Duodenal mucosa (tissue), 2 donors: ENCODE data around the gene PRR16.
"Not testable (repeated sequence)": the region's sequence is repeated elsewhere in the genome, so short reads cannot be mapped to it uniquely, and the experiment has no call there.

Source experiments
- H3K27ac ChIP-seq: one replicate; pipeline ENCODE4 v1.7.0; 2013; ENCODE audit warnings: low read depth, low read length
- H3K27me3 ChIP-seq, 2 donors: one replicate each; pipeline ENCODE4 v1.7.0; 2013; ENCODE audit warnings: low read length in 2 of 2, control low read depth in 1 of 2; ENCODE audit not compliant: insufficient read depth in 2 of 2, control insufficient read depth in 1 of 2
- H3K36me3 ChIP-seq, 2 donors: one replicate each; pipeline ENCODE4 v1.7.0; 2013; ENCODE audit warnings: low read length in 2 of 2, control low read depth in 1 of 2; ENCODE audit not compliant: insufficient read depth in 2 of 2, control insufficient read depth in 1 of 2
- H3K4me1 ChIP-seq, 2 donors: one replicate each; pipeline ENCODE4 v1.7.0; 2013; ENCODE audit warnings: low read length in 2 of 2, control low read depth in 1 of 2; ENCODE audit not compliant: insufficient read depth in 2 of 2, control insufficient read depth in 1 of 2
- H3K4me3 ChIP-seq, 2 donors: one replicate each; pipeline ENCODE4 v1.7.0; 2013; ENCODE audit warnings: low read length in 2 of 2, low read depth in 1 of 2
- H3K9ac ChIP-seq, 2 donors: one replicate each; pipeline ENCODE4 v1.7.0; 2013; ENCODE audit warnings: low read length in 2 of 2, low read depth in 1 of 2
- H3K9me3 ChIP-seq, 2 donors: one replicate each; pipeline ENCODE4 v1.7.0; 2013; ENCODE audit warnings: low read length in 2 of 2, control low read depth in 1 of 2; ENCODE audit not compliant: control insufficient read depth in 1 of 2

Gene PRR16

DNA sequence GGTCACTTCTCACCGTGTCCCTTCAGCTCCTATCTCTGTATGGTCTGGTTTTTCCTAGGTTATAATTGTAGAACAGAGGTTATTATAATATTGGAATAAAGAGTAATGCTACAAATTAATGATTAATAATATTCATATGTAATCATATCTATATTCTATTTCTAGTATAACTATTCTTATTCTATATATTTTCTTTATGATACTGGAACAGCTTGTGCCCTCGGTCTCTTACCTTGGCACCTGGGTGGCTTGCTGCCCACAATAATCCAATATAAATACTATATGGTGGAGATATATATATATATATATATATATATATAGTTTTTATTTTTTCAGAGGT, 5.6 kb upstream of the PRR16 start:
- H3K9ac ChIP-seq, H3K36me3 ChIP-seq, H3K4me1 ChIP-seq, H3K9me3 ChIP-seq, H3K27me3 ChIP-seq, H3K27ac ChIP-seq: not testable (repeated sequence)
- H3K4me3 ChIP-seq = peak overlapping the region in 1 of 2 donors; percentile 80

DNA sequence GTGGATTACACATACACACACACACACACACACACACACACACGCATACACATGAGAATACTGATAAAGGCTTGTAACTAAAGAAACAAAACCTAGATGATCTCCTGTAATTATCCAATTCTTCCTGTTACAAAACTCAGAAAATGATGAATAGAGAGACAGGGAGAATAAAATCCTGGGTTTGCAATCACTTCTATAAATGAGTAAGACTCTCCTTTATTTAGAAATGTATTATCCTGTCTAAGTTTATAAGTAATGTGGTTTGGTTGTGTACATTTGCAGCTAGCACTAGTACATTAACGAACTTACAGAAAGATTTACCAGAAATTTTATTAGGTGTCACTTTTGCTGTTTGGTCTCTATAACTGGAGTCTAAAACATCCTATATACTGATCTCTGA, 2.8 kb upstream of the PRR16 start:
- H3K36me3 ChIP-seq = no peaks in the 10 kb centered on the region
- no peak overlapping the region for H3K4me3 ChIP-seq
- H3K4me1 ChIP-seq = peaks cover 0 to 3% of the 10 kb centered on the region in 2 donors
- no peak overlapping the region for H3K9ac ChIP-seq
- peaks cover 24% of the 10 kb centered on the region in 2 donors for H3K27me3 ChIP-seq
- no peaks in the 10 kb centered on the region for H3K9me3 ChIP-seq
- H3K27ac ChIP-seq = no peak overlapping the region

DNA sequence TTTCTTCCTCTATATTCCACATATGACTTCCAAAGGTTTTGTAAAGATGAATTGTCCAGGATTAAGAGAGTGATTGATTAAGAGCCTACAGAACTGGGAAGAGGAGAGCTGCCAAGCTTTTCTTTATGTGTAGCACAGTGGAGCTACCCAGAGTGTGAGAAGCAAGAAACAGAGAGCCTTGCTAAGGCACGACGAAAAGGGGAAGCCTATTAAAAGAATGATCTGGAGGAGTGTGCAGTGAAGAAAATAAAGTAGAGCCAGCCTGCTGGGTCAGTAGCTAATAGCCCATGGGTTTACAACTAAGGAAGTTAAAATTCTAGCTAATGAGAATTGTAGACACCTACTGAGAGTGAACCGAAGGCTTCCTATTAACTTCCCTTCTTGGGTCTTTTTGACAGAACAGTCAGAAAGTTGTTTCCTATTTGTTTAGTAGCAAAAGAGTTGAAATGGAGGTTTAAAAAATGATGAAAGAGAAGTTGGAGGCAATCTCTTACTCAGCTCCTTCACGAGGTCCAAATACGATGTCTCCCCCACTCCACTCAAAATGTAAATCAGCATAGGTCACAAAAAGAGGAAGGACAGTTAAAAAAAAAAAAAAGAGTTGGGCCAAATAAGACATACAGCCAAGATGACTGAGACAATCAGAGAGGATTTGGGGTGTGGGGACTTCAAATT, 957 bp upstream of the PRR16 start:
- H3K9me3 ChIP-seq = no peaks in the 10 kb centered on the region
- H3K9ac ChIP-seq = no peak overlapping the region
- peaks cover 0 to 3% of the 10 kb centered on the region in 2 donors for H3K4me1 ChIP-seq
- no peaks in the 10 kb centered on the region for H3K36me3 ChIP-seq
- no peak overlapping the region for H3K27ac ChIP-seq
- H3K27me3 ChIP-seq = peaks cover 24 to 27% of the 10 kb centered on the region in 2 donors
- no peak overlapping the region for H3K4me3 ChIP-seq

DNA sequence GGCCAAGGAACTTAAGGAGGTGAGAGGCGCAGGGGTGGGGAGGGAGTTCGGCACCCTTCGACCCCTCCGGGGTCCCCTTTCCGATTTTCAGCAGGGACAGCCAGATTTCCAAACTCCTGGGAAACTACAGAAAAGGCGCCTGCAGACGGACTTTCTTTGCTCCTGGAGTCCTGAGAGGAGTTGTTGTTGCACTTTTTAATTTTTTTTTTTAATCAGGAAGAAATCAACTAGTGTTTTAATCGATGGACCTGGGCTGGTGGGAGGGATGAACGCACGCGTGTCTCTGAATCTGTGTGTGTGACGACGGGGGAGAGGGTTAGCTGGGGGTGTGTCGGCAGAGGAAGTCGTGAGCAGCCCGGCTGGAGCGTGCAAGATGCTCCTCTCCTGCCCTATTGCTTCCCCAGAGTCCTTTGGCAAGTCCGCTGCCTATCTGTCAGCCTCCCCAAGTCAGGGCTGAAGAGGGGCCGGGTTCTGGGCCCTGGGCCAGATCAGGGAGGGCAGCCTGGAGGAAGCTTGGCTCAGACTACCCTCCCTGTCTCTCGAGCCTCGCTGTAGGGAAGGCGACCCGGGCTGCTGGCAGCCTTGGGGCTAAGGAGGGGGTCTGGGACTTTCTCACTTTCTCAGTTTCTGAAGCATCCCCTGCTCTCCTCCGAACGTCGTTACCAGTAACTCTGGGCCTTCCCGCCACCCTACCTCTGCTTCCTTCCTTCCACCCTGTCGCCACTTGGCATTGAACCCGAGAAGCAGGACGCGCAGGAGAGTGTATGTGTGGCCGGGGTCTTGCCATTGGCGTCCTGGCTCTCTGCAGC, 731 bp downstream of the PRR16 start:
- peaks cover 0 to 3% of the 10 kb centered on the region in 2 donors for H3K4me1 ChIP-seq
- peaks cover 24 to 27% of the 10 kb centered on the region in 2 donors for H3K27me3 ChIP-seq
- no peak overlapping the region for H3K27ac ChIP-seq
- H3K36me3 ChIP-seq = no peaks in the 10 kb centered on the region
- H3K4me3 ChIP-seq = peak overlapping the region; percentile 50
- H3K9me3 ChIP-seq = no peaks in the 10 kb centered on the region
- peak overlapping the region in 1 of 2 donors; percentile 26 for H3K9ac ChIP-seq

DNA sequence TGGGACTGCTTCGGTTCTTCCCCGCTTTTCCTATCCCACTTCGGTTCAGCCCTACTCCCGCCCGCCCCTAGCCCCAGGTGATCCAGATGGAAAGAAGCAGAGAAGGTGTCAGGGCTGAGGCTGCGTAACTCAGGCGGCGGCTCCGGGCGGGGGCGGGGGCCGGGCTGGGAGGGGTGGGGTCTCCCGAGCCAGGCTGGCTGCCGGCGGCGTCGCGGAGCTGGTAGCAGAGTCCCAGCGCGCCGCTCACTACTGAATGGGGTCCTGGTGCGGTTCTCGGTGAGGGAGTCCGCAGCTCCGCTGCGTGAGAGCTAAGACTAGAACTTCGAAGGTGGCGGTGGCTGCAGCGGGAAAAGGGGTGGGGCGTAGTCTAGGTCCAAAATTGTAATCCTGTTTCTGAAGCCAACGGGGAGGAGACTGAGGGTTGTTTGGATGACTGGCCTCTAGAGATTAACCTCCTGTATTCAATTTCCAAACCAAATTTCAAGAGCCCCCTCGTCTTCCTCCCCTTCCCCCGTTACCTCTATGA, 1.4 kb downstream of the PRR16 start:
- Histone ChIP-seq H3K4me1 (peaks cover 0 to 3% of the 10 kb centered on the region in 2 donors), H3K9ac (no peak overlapping the region), H3K27me3 (peaks cover 24 to 27% of the 10 kb centered on the region in 2 donors), H3K27ac (no peak overlapping the region), H3K4me3 (peak overlapping the region; percentile 50 to 53), H3K9me3 (no peaks in the 10 kb centered on the region), H3K36me3 (no peaks in the 10 kb centered on the region)

DNA sequence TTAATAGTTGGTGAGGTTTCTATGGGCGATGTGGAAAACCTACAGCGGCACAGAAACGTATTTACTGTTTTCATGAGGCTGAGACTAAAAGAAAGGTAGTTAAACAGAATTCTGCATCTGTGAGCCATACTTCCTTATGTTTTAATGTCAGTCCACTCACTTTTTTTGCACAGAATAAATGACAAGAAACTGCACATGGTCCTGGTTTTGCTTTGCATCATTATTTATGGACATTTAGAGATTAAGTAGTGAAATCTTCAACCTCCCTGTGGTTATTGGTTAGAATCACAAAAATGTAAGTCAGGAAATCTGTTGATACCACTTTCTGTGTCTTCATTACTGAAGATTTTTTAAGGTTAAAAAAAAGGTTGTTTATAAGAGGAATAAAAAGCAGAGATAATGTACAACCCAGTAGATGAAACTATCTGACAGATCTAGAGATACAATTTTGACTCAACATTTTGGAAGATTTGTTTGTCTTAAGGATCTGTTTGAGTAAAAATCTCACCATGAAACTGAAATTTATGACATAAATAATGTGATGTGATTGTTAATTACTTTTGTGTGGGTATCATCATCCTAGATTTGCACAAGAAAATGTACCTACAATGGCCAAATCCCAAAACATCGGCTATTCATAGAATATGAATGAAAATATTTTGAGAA, 2.4 kb downstream of the PRR16 start:
- Histone ChIP-seq H3K27me3 (peaks cover 24 to 27% of the 10 kb centered on the region in 2 donors), H3K4me3 (peak overlapping the region; percentile 13 to 32), H3K36me3 (no peaks in the 10 kb centered on the region), H3K9me3 (no peaks in the 10 kb centered on the region), H3K4me1 (peaks cover 0 to 3% of the 10 kb centered on the region in 2 donors), H3K27ac (no peak overlapping the region), H3K9ac (no peak overlapping the region)

DNA sequence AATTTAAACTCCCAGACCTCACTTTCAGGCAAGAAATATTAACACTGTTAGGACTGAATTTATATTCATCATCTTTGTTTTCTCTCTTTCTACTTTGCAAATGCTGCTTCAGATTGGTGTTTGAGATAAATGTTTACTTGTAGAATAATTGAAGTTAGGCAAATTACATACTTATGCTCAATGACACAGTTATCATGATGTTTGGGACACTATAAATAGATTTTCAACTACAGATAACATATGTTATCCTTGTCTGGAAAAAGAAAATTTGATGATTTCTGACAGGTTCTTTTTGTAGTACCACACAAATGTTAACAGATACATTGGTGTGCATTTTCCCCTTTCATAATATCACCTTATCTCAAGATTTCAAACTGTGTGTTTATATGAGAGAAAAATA, 7.9 kb downstream of the PRR16 start:
- Histone ChIP-seq H3K9me3 (no peaks in the 10 kb centered on the region), H3K4me1 (no peaks in the 10 kb centered on the region), H3K27ac (no peak overlapping the region), H3K27me3 (no peaks in the 10 kb centered on the region), H3K36me3 (no peaks in the 10 kb centered on the region), H3K4me3 (no peak overlapping the region), H3K9ac (no peak overlapping the region)

DNA sequence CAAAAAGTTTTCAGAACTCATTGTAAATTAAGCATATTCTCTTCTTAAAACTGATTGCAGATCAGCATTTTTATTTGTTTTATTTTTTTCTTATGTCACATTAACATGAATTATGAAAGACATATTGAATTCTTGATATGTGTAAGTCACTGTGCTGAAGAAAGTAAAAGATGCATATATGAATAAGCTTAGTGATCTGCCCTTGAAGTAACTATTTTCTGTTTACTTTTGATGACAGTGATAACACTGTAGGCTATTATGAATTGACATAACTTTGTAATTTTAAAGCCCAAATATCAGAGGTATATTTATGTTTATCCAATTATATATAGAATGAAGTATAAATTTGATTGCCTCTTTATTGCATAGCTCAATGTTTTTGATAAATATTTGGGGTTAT, 8.8 kb downstream of the PRR16 start:
- H3K9ac ChIP-seq = no peak overlapping the region
- no peaks in the 10 kb centered on the region for H3K27me3 ChIP-seq
- H3K36me3 ChIP-seq = no peaks in the 10 kb centered on the region
- no peaks in the 10 kb centered on the region for H3K4me1 ChIP-seq
- no peak overlapping the region for H3K4me3 ChIP-seq
- no peak overlapping the region for H3K27ac ChIP-seq
- H3K9me3 ChIP-seq = no peaks in the 10 kb centered on the region

DNA sequence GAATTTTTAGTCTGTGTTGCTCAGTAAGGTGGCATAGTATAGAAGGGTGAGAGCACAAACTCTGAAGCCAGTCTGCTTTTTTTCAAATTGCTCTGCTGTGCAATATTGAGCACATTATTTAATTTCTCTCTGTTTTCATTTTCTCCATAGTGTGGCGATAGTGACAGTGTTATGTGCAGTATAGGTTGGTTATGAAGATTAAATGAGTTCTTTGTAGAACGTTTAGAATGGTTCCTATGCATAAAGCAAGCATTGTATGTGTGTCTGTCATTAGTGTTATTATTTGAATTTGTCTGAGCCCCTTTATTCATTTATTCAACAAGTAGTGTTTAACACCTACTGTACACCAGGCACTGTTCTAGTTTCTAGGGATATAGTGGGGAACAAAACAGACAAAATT, 9.2 kb downstream of the PRR16 start:
- H3K9me3 ChIP-seq = no peaks in the 10 kb centered on the region
- H3K36me3 ChIP-seq = no peaks in the 10 kb centered on the region
- no peak overlapping the region for H3K4me3 ChIP-seq
- no peak overlapping the region for H3K27ac ChIP-seq
- no peaks in the 10 kb centered on the region for H3K27me3 ChIP-seq
- no peaks in the 10 kb centered on the region for H3K4me1 ChIP-seq
- H3K9ac ChIP-seq = no peak overlapping the region

DNA sequence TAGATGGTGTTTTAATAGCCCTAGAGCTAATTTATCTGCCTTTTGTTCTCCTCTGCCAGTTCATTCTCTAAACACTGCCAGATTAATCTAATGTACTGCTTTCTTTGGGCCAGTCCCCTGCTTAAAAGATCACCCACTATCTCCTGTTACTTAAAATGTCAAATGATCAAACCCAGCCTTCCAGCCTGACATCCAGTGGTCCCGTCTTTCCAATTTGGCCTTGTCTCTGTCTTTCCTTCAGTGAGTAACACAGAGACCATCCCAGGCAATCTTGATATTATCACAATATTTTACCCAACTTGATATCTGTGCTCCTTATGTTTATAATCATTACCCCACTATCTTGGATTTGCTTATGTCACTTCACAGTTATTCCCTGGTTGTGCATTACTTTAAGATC, 12.0 kb downstream of the PRR16 start:
- no peaks in the 10 kb centered on the region for H3K36me3 ChIP-seq
- no peak overlapping the region for H3K9ac ChIP-seq
- no peak overlapping the region for H3K27ac ChIP-seq
- no peaks in the 10 kb centered on the region for H3K4me1 ChIP-seq
- no peaks in the 10 kb centered on the region for H3K9me3 ChIP-seq
- H3K4me3 ChIP-seq = no peak overlapping the region
- no peaks in the 10 kb centered on the region for H3K27me3 ChIP-seq
